NCI-H82 (cell line): ENCODE measurements around the gene AOPEP.
"Not testable (repeated sequence)": the region's sequence is repeated elsewhere in the genome, so short reads cannot be mapped to it uniquely, and the experiment has no call there.

Source experiments
- DNase-seq: peaks from one replicate; lab custom pipeline; 2025; lab: John Stamatoyannopoulos, UW

AOPEP gene

DNA sequence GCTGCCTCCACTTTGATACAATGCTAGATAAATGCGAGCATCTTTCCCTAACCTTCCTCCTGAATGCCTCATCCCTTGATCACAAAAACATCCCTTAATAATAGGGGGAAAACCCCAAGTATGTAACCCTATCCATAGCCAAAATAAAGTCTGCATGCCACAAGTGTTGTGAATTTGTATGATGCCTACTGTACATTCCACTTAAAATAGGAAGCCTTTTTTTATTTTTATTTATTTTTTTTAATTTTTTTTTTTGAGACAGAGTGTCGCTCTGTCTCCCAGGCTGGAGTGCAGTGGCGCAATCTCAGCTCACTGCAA is 207.0 kb downstream of the AOPEP start:
- DNase-seq = no peak

- DNase-seq = no peak
Observed at GRCh38 chr9:94934816-94935328, 208.4 kb downstream of the AOPEP start.

DNA sequence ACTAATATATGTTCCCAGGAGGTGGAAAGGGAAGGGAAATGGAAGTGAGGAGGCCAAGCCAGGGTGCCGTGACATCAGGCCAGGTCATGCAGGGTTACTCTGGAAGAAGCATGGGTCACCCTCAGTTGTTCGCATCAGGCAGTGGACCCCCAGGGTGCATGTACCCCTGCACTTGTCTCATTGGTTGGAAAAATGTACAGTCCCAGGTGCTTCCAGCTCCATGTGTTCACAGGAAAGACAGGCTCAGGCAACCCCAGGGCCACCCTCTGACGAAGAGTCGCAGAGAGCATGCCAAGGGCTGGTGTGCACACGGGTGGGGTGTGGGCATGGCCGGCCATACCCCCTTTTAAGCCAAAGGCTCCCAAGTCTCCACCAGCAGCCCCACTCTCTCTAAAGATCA is 208.9 kb downstream of the AOPEP start:
- DNase-seq = no peak

DNA sequence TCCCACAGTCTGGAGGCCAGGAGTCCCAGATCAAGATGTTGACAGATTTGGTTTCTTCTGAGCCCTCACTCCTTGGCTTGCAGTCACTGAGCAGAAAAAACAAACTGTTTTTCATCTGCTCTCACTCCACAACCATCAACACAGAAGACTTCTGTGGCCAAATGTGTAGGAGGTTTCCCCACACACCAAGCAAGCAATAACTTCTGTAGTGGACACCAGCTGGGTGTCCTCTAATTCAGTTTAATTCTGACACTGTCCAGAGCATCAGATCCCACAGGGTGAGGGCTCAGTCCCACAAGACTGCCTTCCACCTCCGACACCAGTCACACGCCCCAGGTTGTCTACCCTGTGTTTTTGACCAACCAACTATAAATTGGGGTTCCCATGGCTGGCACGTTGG is 209.9 kb downstream of the AOPEP start:
- no peak for DNase-seq

DNA sequence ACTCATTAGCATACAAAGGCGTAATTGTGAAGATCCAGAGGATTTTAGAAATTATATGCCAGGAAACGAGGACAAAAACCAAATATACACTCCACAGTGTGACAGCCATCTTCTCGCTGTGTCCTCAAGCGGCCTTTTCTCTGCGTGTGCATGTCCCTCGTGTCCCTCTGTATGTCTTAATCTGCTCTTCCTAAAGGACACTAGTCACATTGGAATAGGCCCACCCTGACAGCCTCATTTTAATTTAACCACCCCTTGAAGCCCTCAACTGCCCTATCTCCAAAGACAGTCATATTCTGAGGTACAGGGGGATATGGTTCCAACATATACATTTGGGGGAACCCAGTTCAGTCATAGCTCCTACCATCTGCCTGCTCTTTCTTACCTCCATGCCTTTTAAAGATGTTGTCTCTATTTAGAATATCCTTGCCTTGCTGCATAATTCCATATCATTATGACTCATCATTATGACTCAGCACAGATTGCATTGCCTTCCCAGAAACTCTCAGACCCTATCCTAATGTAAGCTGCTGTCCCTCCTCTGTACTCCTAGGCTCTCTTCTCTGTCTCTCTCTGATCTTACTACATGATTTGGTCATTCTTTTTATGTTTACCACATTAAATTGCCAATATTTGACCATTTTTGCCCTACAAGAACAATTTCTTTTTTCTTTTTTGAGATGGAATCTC is 210.9 kb downstream of the AOPEP start:
- DNase-seq = no peak

DNA sequence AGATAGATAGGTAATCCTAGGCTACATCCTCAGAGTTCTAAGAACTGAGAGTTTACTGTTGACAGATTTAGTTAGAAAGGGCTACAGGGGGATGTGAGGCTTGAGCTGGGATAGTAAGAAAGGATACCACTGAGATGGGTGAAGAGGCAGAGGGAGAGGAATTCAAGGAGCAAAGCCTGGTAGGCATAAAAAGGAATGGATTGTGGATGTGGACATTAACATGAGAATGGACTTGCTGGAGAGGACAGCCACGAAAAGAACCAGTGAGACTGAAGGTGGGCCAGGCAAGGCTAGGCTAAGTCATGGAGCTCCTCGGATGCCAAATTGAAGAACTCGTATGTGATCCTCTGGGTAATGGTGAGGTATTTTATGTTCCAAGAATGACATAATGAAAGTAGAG is 211.9 kb downstream of the AOPEP start:
- DNase-seq = no peak

- DNase-seq = not testable (repeated sequence)
Observed at GRCh38 chr9:94940296-94940695, 213.8 kb downstream of the AOPEP start.

DNA sequence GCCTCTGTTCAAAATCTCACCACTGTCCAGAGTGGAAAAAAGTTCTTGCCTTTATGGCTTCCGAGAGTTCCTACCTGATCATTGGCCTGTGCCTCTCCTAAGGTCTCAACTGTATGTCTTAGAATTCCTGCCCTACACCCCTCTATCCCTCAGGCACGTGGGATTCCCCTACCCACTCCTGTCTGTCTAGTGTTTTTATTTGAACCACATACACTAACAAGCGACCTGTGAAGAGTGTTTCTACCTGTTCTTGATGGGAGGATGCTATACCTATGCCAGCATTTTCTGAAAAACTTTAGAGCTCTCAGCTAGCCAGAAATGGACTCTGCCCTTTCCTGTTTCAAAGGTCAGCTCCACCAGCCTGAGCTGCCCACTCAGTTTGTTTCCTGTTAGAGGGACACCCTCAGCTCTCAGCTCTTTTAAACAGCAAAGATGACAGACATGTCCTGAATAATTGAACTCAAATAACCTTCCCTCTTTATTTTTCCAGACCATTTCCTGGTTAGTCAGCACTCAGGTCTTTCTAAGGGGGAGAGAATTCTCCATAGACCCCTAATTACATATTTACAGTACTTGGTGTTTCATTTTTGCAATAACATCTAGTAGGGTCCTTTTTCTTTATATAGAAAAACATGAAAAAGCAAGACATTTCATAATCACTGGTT is 214.8 kb downstream of the AOPEP start:
- no peak for DNase-seq

- DNase-seq = no peak
Observed at GRCh38 chr9:94944626-94945025, 218.1 kb downstream of the AOPEP start.

DNA sequence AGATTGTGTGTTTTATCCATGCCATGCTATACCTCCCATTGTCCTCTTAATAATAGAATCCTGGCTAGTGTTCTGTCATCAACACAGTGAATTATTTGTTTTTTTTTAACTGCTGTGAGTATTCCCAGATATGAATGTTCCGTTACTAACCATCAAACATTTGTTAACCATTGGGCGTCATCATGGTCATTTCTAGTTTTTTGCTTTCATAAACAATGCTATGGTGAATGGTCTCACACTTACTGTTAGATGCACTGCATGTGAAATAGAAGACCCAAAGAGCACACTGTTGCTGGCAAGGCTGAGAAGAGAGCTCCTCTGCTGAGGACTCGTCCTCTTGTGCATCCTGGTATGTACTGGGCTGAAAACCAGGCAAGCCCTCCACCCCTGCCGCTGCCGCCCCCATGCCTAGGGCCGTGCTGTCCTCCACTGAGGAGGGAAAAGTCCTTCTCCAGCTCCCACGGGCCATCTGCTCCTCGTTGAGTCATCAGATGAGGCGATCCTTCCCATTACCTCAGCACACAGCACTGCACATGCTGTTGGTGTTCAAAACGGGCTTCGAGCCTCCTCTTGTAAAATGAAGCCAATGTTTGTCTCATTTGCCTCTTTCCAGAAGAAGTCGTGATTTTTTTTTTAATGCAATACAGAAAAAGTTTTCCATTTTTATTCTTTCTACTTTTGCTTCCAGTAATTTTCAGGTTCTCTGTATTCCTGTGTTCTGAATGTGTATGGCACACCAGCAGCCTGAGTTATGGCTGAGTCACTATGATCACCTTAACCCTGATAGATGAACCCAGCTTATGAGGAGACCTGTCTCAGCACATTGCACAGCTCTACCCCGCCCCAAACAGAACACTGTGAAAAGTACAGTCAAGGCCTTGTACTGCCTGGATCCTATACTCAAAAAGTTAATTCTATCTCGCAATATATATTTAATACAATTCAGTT is 219.0 kb downstream of the AOPEP start:
- DNase-seq = peak; percentile 22

GRCh38 chr9:94946256-94946655 is 219.8 kb downstream of the AOPEP start:
- no peak for DNase-seq

DNA sequence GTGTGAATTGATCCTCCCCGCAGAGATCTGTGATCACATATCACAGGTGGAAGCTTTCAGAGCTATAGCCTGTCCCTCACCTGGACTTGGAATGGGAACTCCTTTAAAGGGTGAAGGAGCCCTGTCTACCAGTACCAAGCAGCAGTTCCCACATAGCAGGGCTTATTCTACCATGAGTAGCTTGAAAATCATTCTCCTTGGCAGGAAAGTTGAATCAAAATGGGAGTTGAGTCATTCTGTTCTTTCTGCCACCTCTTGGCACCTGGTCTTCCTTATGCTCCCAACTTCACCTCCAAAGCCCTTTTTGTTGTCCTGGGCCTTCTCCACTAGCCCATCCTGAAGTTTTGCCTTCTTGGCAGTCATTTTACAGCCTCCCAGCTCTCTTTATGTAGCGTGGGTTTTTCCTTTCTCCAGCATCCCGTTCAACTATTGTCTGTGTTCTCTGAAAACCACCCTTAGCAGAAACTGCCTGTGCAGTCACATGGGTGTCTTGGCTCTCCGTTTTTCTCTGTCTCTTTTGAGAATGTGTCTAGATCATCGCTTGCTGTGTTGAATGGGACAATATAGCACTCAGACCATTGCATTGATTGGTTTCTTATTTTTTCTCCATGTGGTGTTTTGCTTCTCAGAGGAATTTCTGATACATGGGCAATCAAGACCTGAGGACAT is 222.2 kb downstream of the AOPEP start:
- no peak for DNase-seq

DNA sequence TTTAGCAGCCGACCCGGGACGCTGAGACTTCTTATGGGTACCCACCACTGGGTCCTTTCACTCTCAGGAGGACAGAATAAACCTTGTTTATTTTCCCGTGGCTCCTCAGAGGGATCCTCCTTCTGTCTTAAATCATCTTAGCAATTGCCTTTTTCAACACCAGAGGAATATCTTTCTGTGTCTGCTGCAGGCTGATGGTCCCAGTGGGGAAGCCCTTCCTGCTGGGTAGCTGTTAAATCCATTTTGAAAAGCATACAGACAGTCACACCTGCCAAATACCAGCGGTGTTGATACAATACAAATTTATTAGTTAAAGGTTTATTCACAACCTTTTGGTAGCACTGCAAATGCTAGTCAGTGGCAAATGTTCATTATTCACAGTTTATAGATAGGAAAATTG is 222.9 kb downstream of the AOPEP start:
- DNase-seq = no peak

GRCh38 chr9:94950040-94950578 is 223.6 kb downstream of the AOPEP start:
- DNase-seq = no peak

GRCh38 chr9:94950579-94951323 is 224.3 kb downstream of the AOPEP start:
- no peak for DNase-seq

GRCh38 chr9:94951324-94952135 is 225.0 kb downstream of the AOPEP start:
- DNase-seq = no peak

DNA sequence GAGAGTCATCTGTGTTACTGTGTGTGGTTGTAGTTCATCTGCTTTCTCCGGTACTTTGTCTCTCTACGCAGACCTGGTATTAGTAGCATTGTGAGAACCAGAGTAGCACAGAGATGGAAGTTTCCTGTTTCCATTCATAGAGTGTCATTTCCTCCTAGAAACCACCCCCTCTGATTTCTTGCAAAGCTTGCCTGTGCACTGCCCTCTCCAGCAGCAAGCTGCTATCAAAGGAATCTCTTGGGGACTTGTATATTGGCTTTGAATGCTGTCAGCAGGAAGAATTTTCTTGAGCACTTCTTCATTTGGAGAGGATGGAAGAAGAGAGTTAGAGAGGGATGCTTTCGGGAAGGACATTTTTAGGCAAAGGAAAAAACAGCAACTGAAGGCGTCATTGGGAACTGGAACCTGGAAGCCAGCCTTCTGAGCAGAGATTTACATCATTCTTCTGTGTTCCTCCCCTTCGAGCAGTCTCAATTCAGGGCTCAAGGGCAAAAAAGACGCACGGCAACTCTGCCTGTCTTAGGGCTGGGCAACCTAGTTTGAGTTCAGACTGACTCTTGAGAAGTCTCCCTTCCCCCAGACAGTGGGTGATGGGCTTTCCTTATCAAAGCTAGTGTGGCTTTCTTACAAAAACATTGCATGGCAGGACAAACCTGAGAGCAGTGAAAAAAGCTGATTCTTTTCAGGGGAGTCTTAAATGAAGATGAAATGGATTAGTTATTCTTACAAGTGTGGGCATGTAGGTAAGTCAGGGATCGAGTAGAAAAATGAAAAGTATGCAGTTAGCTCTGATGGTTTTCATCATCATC is 226.3 kb downstream of the AOPEP start:
- DNase-seq = no peak

GRCh38 chr9:94956731-94957130 is 230.2 kb downstream of the AOPEP start:
- no peak for DNase-seq

GRCh38 chr9:94960964-94961363 is 234.5 kb downstream of the AOPEP start:
- DNase-seq = no peak
